ENCODE results near the gene CCDC70.
"Not testable (repeated sequence)": the region's sequence is repeated elsewhere in the genome, so short reads cannot be mapped to it uniquely, and the experiment has no call there.

Gene CCDC70

GRCh38 chr13:51862957-51863356 is 1.2 kb downstream of the CCDC70 start:
- DNase-seq = no peak

GRCh38 chr13:51865838-51866237 is 4.1 kb downstream of the CCDC70 start:
- no peak for DNase-seq

- DNase-seq = no peak
Measured at GRCh38 chr13:51867062-51867461, 5.3 kb downstream of the CCDC70 start.

- no peak for DNase-seq
Measured at GRCh38 chr13:51869916-51870315, 8.1 kb downstream of the CCDC70 start.

- DNase-seq = no peak
Measured at GRCh38 chr13:51870616-51871015, 8.8 kb downstream of the CCDC70 start.

- no peak for DNase-seq
Measured at GRCh38 chr13:51873117-51873798, 11.5 kb downstream of the CCDC70 start.

DNA sequence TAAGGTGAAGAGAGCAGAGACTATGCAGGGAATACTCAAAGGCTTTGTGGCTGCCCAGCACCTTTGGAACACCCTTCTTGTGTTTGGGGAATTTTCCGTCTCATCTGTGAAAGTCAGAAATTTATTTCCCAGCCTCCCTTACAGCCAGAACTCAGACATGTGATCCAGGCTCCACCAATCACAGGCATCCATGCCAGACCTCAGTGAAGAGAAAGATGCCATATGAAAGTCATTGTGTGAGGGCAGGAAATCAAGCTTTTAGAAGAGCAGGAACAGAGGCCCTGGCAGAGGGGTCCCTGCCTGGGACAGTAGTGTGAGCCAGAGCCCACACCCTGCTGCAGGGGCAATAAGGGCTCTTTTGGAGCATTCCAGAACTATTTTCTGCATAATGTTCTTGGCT is 12.1 kb downstream of the CCDC70 start:
- DNase-seq = no peak

- DNase-seq = no peak
Measured at GRCh38 chr13:51874651-51875050, 12.9 kb downstream of the CCDC70 start.

- no peak for DNase-seq
Measured at GRCh38 chr13:51879133-51879532, 17.4 kb downstream of the CCDC70 start.

DNA sequence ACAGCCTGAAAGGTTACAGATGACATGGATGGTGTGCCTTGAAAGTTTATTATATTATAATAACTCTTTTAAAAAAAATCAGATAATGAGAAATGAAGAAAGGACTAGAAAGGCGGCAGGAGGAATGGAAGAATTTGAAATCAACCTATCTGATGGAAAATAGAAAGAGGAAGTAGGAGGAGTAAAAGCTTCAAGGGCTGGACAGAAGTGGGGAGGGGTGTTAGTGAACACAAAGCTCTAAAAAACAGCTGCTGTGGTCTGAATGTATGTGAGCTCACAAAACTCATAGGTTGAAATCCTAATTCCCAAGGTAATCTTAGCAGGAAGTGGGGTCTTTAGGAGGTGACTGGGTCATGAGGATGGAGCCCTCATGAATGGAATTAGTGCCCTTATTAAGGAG is 19.5 kb downstream of the CCDC70 start:
- DNase-seq = no peak

GRCh38 chr13:51882570-51883225 is 20.9 kb downstream of the CCDC70 start:
- DNase-seq = no peak

DNA sequence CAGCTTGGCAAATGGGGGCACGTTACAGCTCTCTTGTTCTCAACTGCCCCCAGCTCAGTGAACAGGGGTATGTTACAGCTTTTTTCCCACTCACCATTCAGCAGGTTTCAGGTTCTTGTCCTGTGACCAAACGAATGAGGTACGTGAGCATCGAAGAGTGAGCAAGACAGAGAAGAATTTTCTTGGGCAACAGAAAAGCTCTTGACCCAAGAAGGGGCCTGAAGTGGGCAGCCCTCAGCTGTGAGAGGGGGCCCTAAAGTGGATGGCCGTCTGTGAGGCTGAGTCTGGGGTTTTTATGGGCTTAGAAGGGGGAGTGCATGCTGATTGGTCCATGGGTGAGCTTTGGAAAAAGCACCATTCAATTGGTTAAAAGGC is 21.4 kb downstream of the CCDC70 start:
- DNase-seq = no peak

GRCh38 chr13:51885651-51886050 is 23.9 kb downstream of the CCDC70 start:
- DNase-seq = no peak

- DNase-seq = no peak
Measured at GRCh38 chr13:51887468-51887867, 25.7 kb downstream of the CCDC70 start.

GRCh38 chr13:51892657-51893056 is 30.9 kb downstream of the CCDC70 start:
- DNase-seq = no peak

DNA sequence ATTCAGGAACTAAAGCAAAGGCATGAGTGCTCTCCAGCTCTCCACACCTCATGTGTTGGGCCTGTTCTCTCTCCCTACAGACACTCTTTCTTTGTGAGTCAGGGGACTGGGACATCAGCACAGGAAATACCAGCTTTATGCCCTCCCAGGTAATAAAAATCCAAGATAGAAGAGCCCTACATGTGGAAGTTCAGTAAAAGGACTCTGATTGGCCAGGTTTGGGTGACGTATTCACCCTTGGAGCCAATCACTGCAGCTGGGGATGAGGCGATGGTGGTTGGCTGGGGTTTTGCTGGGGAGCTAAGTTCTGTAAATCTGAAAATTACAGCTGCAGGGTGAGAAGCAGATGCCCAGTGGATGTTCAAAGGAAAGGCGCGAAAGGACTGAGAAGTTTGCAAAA is 32.5 kb downstream of the CCDC70 start:
- no peak for DNase-seq

DNA sequence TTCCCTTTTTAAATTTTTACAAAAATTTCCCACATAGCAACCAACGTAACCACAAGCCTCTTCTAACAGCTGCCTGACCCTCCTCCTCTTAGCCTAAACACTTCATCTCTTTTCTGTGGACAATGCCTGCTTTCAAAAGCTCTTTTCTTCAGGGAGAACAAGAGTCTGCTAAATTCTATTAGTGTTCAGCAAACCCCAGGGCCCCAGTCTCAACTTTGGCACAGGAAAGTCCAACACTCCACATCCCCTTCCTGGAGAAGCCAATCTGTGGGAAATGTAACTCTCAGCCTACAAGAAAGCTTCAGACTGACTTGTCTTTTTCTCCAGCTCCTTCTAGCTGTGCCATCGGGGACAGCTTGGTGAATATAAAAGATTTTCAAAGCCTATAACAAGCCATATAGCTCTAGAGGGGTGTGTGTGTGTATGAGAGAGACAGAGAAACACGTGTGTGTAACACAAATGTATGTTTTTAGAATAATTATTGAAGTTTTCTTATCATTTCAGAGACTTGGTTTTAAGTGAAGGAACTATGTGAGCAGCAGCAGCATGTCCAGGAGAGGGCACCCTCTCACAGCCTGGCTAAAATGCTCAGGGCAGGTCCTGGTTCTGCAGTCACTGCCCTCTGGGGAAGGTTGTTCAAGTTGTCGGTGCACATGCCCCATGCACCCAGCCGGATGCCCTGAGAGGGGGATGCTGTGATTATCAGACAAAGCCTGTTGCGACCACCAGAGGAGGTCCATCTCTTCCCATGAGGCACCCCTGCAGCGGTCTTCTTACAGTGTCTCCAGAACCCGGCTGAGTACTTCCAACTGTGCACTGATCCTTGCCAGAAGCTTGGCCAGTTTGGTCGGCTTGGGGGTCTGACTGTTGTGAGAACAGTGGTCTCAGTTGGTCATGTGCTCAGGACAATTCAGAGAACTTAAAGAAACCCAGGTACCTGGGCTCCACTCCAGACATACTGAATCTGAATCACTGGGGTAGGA is 34.4 kb downstream of the CCDC70 start:
- peak; percentile 42 for DNase-seq

GRCh38 chr13:51900471-51900870 is 38.7 kb downstream of the CCDC70 start:
- DNase-seq = no peak

- DNase-seq = no peak
Measured at GRCh38 chr13:51902776-51903175, 41.0 kb downstream of the CCDC70 start.

DNA sequence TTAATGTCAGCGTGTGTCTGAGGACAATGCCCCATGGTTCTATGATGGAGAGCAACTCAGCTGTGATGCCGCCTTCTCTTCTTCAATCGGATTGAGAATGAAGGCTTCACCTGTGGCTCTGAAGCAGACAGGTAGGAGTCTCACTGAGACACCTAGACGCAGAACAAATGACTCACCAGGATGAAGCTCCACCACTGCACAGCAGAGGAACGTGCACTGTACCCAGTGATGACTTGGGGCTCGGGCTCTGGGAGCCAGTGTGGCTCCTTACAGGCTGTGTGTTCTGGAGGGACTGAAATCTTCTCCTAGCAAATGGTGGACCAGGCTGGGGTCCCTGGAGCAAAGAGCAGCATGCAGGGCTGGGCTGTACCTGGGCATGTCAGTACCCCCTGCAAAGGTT is 44.0 kb downstream of the CCDC70 start:
- no peak for DNase-seq

- DNase-seq = no peak
Measured at GRCh38 chr13:51906581-51906980, 44.8 kb downstream of the CCDC70 start.

DNA sequence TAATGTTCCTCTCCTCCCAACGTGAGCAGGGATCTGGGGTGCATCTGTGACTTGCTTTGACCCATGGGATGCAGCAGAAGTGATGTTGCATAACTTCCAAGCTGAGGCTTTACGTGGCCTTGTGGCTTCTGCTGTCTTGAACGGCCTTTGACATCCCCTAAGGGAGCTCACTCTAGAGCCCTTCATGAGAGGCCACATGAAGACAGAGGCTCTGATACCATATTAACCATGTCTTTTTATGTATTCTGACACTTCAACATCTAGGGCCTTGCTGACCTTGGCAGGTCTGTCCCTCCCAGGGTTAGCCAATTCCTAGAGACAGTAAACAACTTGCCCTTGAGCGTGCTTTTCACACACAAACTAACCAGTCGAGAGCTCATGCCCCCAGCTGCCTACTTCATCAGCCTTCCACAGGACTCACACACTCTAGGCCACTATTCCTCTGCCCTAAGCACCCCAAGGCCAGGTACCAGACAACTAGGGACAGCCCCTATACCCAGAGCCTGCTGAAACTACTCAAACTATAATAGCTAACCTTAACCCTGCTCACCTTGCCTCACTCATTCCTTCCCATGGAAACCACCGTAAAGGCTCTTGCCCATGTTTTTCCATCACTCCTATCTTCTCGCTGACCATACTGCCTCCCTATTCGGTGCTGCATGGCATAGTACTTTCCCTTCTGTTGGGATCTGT is 45.4 kb downstream of the CCDC70 start:
- DNase-seq = no peak

DNA sequence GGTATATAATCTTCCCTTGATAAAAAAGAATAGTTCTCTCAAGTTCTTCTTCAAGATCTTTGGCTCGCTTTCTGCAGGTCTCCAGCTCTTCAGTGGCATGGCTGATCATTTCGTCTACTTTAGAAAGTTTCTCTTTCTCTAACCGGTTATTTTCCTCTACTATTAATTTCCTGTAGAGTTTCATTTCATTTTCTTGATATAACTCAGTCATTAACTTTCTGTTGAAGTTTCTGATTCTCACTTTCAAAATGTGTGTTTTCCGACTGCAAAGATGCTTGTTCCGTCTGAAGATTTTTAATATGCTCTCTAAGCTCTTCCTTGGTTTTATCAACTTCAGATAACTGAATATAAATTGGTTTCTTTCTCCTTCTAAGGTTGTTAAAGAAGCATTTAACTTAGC is 47.5 kb downstream of the CCDC70 start:
- not testable (repeated sequence) for DNase-seq
